Activated T-cell treated with anti-CD3 and anti-CD28 coated beads, Interleukin-2, amount 50 U/mL, for 4 hours (primary cell): ENCODE data around the gene CNR2. TPM values are rescaled to one million over a fixed set of nuclear protein-coding genes. Genes with fewer than 3 reads are reported as not detected.
A peak's percentile ranks its signal among the peaks of the same experiment; 100 is the strongest.
"Not testable (repeated sequence)": the region's sequence is repeated elsewhere in the genome, so short reads cannot be mapped to it uniquely, and the experiment has no call there.

Experiments
- ATAC-seq, 2 donors: fragments of 200-7000 bp; cut with Tn5 transposase; one replicate each; pipeline ENCODE4 v1.10.0; 2021
- DNase-seq: peaks from one replicate; pipeline ENCODE4 v3.0.0-alpha.2; 2020
- H3K27me3 Mint-ChIP-seq: one replicate; pipeline ENCODE4 v1.8.0; 2021; ENCODE audit warnings: low read depth, mixed read lengths
- H3K36me3 Mint-ChIP-seq: one replicate; pipeline ENCODE4 v1.8.0; 2022; ENCODE audit warnings: mixed read lengths; ENCODE audit not compliant: insufficient read depth
- H3K4me1 Mint-ChIP-seq: one replicate; pipeline ENCODE4 v1.8.0; 2021; ENCODE audit warnings: low read depth, mixed read lengths
- H3K4me3 Mint-ChIP-seq: one replicate; pipeline ENCODE4 v1.8.0; 2021; ENCODE audit warnings: mild to moderate bottlenecking, moderate library complexity, mixed read lengths
- H3K9me3 Mint-ChIP-seq: one replicate; pipeline ENCODE4 v1.8.0; 2021; ENCODE audit warnings: mixed read lengths
- total RNA-seq, 3 donors: library from RNA; stranded (reverse); gene quantifications; one replicate each; pipeline ENCODE4 v1.2.1, GENCODE V29; 2021

CNR2 gene
- total RNA-seq, result under 1 TPM; 0.05 to 0.24 (median 0.10) TPM

DNA sequence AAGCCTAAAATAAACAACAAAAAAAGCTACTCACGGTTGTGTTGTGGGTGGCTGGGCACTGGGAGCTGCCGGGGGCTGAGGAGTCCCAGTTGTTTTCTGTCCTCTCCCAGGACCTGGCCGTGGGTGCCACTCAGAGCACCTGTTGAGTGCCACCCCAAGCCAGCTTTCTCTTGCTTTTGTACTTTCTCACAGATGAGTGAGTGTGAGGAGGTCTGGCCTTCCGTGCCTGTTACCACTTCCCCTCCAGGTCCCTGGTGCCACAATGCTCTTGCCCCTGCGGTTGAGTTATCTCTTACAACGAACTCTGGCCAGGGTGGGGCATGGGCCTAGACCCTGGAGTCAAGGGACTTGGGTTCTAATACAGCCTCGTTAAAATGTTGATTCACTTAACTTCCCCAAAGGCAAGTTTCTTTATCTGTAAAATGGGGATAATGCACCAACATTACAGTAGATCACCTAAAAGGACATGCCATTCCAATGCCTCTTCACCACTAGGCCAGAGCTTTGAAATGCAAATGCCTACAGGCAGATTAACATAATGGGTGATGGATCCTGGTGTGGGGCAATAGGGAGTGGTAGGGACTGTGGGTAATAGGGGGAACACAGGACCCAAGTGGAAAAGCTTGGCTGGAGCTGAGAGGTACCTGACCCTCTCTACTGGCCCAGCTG lies at the start of gene CNR2:
CNR2 (minus strand) TSS at position 151 of the 669 bp plus-strand sequence. CDS start 37,745 bp downstream, outside the sequence.
- H3K27me3 Mint-ChIP-seq, result peaks cover 4% of the 10 kb centered on the region
- H3K4me3 Mint-ChIP-seq, result peak within 1 kb of the TSS; percentile 57
- ATAC-seq (no peak), DNase-seq (no peak)
- H3K36me3 Mint-ChIP-seq, result no peaks in the 10 kb centered on the region
- H3K9me3 Mint-ChIP-seq, result no peaks in the 10 kb centered on the region
- peaks cover 51% of the 10 kb centered on the region for H3K4me1 Mint-ChIP-seq

DNA sequence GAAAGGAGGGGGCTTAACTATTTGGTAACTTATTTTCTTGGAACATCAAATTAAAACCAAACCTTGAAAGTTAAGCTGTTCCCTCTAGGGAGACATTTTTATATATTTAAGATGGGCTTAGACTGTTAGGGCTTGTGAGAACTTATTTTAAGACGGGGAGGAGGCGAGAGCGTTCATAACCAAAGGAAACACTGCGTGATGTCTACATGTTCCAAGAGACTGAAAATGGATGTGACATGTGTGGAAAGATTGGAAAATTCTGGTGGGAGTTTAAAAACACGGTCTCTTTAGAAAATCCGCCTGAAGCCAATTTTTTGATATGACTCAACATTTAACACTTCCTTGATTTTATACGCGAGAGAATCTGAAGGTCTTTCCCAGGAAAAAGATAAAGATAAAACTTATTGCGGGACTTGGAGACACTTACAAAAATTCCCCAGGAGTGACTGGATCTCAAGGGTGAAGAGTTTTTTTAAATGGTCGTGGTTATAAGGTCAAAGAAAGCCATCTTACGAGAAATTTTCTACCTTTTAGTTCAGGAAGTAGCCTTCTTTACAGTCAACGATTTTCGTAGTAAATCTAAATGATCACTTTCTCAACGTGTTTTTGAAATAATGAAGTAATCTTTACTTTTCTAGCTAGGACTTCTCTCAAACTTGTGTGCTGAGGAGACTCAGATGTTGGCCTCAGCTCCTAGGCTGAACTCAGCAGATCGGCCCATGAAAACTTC lies 47.3 kb upstream of the CNR2 start:
- ATAC-seq (no peak), DNase-seq (no peak)
- H3K4me1 Mint-ChIP-seq, result peaks cover 65% of the 10 kb centered on the region
- peaks cover 40% of the 10 kb centered on the region for H3K36me3 Mint-ChIP-seq
- H3K4me3 Mint-ChIP-seq, result peak overlapping the region; percentile 99
- no peaks in the 10 kb centered on the region for H3K27me3 Mint-ChIP-seq
- no peaks in the 10 kb centered on the region for H3K9me3 Mint-ChIP-seq

- peak within 1 kb of the TSS; percentile 99 for H3K4me3 Mint-ChIP-seq
- H3K27me3 Mint-ChIP-seq, result no peaks in the 10 kb centered on the region
- no peaks in the 10 kb centered on the region for H3K9me3 Mint-ChIP-seq
- peak; percentile 94 for DNase-seq
- peaks cover 32% of the 10 kb centered on the region for H3K36me3 Mint-ChIP-seq
- ATAC-seq, result peak; percentile 89 to 90
- peaks cover 65% of the 10 kb centered on the region for H3K4me1 Mint-ChIP-seq
These were observed 46.5 kb upstream of the CNR2 start, which contains the start of gene PNRC2 for GRCh38 chr1:23959461-23960290. TSS of gene PNRC2 (plus strand) at chr1:23959828. CDS start at chr1:23961458, 1,630 bp downstream.

- Mint-ChIP-seq H3K27me3 (no peaks in the 10 kb centered on the region), H3K4me1 (peaks cover 57% of the 10 kb centered on the region), H3K36me3 (peaks cover 27% of the 10 kb centered on the region), H3K4me3 (peak overlapping the region; percentile 99), H3K9me3 (no peaks in the 10 kb centered on the region)
- peak; percentile 78 for DNase-seq
- ATAC-seq, result peak; percentile 84 to 85
These were observed 45.8 kb upstream of the CNR2 start for GRCh38 chr1:23958810-23959460.

- H3K9me3 Mint-ChIP-seq, ATAC-seq, DNase-seq, H3K27me3 Mint-ChIP-seq: not testable (repeated sequence)
- Mint-ChIP-seq H3K4me3 (peak overlapping the region; percentile 99), H3K36me3 (peaks cover 22% of the 10 kb centered on the region), H3K4me1 (peaks cover 51% of the 10 kb centered on the region)
These were observed 45.1 kb upstream of the CNR2 start for GRCh38 chr1:23958040-23958809.

- peaks cover 43% of the 10 kb centered on the region for H3K4me1 Mint-ChIP-seq
- H3K36me3 Mint-ChIP-seq, result peaks cover 19% of the 10 kb centered on the region
- no peaks in the 10 kb centered on the region for H3K27me3 Mint-ChIP-seq
- H3K4me3 Mint-ChIP-seq, result no peak overlapping the region
- DNase-seq (no peak), ATAC-seq (no peak)
- no peaks in the 10 kb centered on the region for H3K9me3 Mint-ChIP-seq
These were observed 43.9 kb upstream of the CNR2 start for GRCh38 chr1:23957096-23957495.

DNA sequence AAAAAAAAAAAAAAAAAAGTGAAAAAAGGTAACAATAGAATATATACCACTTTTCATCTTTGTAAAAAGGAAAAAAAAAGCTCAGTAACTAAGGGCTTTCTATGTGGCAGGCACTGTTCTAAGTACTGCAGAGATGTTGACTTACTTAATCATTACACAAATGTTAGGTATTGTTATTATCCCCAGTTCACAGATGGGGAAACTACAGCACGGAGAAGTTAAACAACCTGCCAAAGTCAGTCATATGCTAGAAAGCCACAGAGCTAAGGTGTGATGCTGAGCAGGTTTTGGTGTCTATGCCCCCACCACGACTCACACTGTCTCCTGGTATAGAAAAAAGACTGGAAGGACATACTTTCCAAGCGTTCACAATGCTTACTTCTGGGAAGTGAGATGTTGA lies 39.9 kb upstream of the CNR2 start:
- peaks cover 16% of the 10 kb centered on the region for H3K4me1 Mint-ChIP-seq
- no peaks in the 10 kb centered on the region for H3K27me3 Mint-ChIP-seq
- ATAC-seq, result no peak
- no peak for DNase-seq
- H3K36me3 Mint-ChIP-seq, result no peaks in the 10 kb centered on the region
- H3K4me3 Mint-ChIP-seq, result no peak overlapping the region
- no peaks in the 10 kb centered on the region for H3K9me3 Mint-ChIP-seq

DNA sequence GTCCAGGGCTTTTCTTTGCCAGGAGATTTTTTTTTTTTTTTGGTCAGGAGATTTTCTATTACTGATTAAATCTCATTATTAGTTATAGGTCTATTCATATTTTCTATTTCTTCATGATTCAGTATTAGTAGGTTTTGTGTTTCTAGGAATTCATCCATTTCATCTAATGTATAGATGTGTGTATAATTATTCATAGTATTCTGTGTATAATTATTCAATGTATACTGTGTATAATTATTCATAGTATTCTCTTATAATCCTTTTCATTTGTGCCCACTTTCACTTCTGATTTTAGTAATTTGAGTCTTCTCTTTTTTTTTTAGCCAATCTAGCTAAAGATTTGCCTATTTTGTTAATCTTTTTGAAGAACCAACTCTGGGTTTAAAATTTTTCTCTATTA lies 34.2 kb upstream of the CNR2 start:
- H3K9me3 Mint-ChIP-seq, result peaks cover 9% of the 10 kb centered on the region
- ATAC-seq, result no peak
- no peak overlapping the region for H3K4me3 Mint-ChIP-seq
- H3K36me3 Mint-ChIP-seq, result peaks cover 2% of the 10 kb centered on the region
- DNase-seq, result no peak
- H3K27me3 Mint-ChIP-seq, result peaks cover 4% of the 10 kb centered on the region
- no peaks in the 10 kb centered on the region for H3K4me1 Mint-ChIP-seq

GRCh38 chr1:23936481-23937176 lies 23.5 kb upstream of the CNR2 start:
- no peak for DNase-seq
- Mint-ChIP-seq H3K4me1 (no peaks in the 10 kb centered on the region), H3K9me3 (no peaks in the 10 kb centered on the region), H3K36me3 (no peaks in the 10 kb centered on the region), H3K4me3 (no peak overlapping the region), H3K27me3 (no peaks in the 10 kb centered on the region)
- no peak for ATAC-seq

GRCh38 chr1:23931491-23931880 lies 18.3 kb upstream of the CNR2 start:
- H3K27me3 Mint-ChIP-seq, result peaks cover 3% of the 10 kb centered on the region
- ATAC-seq (no peak), DNase-seq (no peak)
- no peaks in the 10 kb centered on the region for H3K4me1 Mint-ChIP-seq
- no peaks in the 10 kb centered on the region for H3K36me3 Mint-ChIP-seq
- H3K9me3 Mint-ChIP-seq, result no peaks in the 10 kb centered on the region
- no peak overlapping the region for H3K4me3 Mint-ChIP-seq

DNA sequence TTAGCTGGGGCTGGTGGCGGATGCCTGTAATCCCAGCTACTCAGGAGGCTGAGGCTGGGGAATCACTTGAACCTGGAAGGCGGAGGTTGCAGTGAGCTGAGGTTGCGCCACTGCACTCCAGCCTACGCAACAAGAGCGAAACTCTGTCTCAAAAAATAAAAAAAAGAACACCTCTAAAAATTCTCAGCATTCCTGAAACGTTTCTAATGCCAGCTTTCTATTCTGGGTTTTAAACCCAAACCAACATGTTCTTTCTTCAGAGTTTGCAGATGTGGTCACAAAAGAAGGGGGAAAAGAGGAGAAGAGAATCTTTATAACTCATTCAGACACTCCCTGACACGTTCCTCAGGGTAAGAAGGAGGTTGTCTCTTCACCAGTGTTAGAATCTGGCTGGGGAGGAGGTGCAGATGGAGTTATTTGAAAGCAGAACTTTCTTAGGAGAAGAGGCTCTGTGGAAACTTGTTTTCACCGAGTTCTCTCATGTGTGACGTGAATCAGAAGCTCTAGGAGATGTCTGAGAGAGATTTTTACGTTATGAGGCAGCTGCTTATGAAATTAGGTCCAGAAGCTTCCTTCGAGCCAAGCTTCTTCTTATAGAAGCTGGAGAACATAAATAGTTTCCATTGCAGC lies 17.8 kb upstream of the CNR2 start:
- Mint-ChIP-seq H3K27me3 (peaks cover 3% of the 10 kb centered on the region), H3K4me3 (no peak overlapping the region), H3K4me1 (no peaks in the 10 kb centered on the region), H3K36me3 (no peaks in the 10 kb centered on the region), H3K9me3 (no peaks in the 10 kb centered on the region)
- ATAC-seq (no peak), DNase-seq (no peak)

DNA sequence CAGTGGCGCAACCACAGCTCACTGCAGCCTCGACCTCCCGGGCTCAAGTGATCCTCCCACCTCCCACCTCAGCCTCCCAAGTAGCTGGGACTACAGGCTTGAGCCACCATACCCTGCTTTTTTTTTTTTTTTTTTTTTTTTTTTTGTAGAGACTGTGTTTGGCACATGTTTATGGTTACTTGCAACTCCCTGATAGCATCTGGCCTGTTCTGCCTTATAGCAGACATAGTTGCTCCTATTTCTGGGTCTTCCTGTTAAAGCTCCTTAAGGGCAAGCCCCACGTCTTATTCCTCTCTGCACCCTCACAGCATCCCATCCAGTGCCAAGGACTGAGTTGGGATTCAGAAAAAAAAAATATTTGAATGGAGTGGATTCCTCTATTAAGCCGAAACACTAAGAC lies 17.1 kb upstream of the CNR2 start:
- peaks cover 3% of the 10 kb centered on the region for H3K27me3 Mint-ChIP-seq
- DNase-seq (no peak), ATAC-seq (no peak)
- no peak overlapping the region for H3K4me3 Mint-ChIP-seq
- H3K9me3 Mint-ChIP-seq, result no peaks in the 10 kb centered on the region
- H3K36me3 Mint-ChIP-seq, result no peaks in the 10 kb centered on the region
- no peaks in the 10 kb centered on the region for H3K4me1 Mint-ChIP-seq

GRCh38 chr1:23928789-23929188 lies 15.6 kb upstream of the CNR2 start:
- Mint-ChIP-seq H3K27me3 (peaks cover 3% of the 10 kb centered on the region), H3K36me3 (no peaks in the 10 kb centered on the region), H3K4me3 (no peak overlapping the region), H3K9me3 (no peaks in the 10 kb centered on the region), H3K4me1 (no peaks in the 10 kb centered on the region)
- ATAC-seq (no peak), DNase-seq (no peak)
